HCEC 1CT (cell line): ENCODE measurements around the gene MTA3.
"Not testable (repeated sequence)": the region's sequence is repeated elsewhere in the genome, so short reads cannot be mapped to it uniquely, and the experiment has no call there.

ENCODE experiments used
- DNase-seq: peaks from one replicate; pipeline ENCODE4 v3.0.0-alpha.2; 2017

Gene MTA3

GRCh38 chr2:42568401-42569115 is at the start of gene MTA3:
Gene MTA3, plus strand, starts transcription at chr2:42568632. Its CDS starts 114 bp downstream, at chr2:42568746.
- DNase-seq, result peak; percentile 27

- no peak for DNase-seq
Measured at GRCh38 chr2:42519624-42520023, 48.8 kb upstream of the MTA3 start.

- no peak for DNase-seq
Measured at GRCh38 chr2:42522035-42522434, 46.4 kb upstream of the MTA3 start.

GRCh38 chr2:42523341-42523740 is 45.1 kb upstream of the MTA3 start:
- no peak for DNase-seq

GRCh38 chr2:42532397-42532796 is 36.0 kb upstream of the MTA3 start:
- no peak for DNase-seq

GRCh38 chr2:42537493-42537892 is 30.9 kb upstream of the MTA3 start:
- DNase-seq, result no peak

GRCh38 chr2:42542871-42543270 is 25.6 kb upstream of the MTA3 start:
- no peak for DNase-seq

- no peak for DNase-seq
Measured at GRCh38 chr2:42545023-42545721, 23.3 kb upstream of the MTA3 start.

GRCh38 chr2:42545841-42546390 is 22.5 kb upstream of the MTA3 start:
- DNase-seq, result no peak

GRCh38 chr2:42547014-42547413 is 21.4 kb upstream of the MTA3 start:
- no peak for DNase-seq

- DNase-seq, result no peak
Measured at GRCh38 chr2:42547446-42548295, 20.8 kb upstream of the MTA3 start.

GRCh38 chr2:42550870-42551269 is 17.6 kb upstream of the MTA3 start:
- no peak for DNase-seq

- no peak for DNase-seq
Measured at GRCh38 chr2:42554392-42554791, 14.0 kb upstream of the MTA3 start.

GRCh38 chr2:42556315-42556890 is 12.0 kb upstream of the MTA3 start:
- DNase-seq, result no peak

- DNase-seq, result no peak
Measured at GRCh38 chr2:42557306-42557705, 11.1 kb upstream of the MTA3 start.

- no peak for DNase-seq
Measured at GRCh38 chr2:42558827-42559226, 9.6 kb upstream of the MTA3 start.

- not testable (repeated sequence) for DNase-seq
Measured at GRCh38 chr2:42560133-42560532, 8.3 kb upstream of the MTA3 start.

GRCh38 chr2:42560899-42561298 is 7.5 kb upstream of the MTA3 start:
- no peak for DNase-seq

GRCh38 chr2:42562474-42563144 is 5.8 kb upstream of the MTA3 start:
- no peak for DNase-seq

- no peak for DNase-seq
Measured at GRCh38 chr2:42566025-42566424, 2.4 kb upstream of the MTA3 start.

- DNase-seq, result no peak
Measured at GRCh38 chr2:42566837-42567321, 1.6 kb upstream of the MTA3 start.

GRCh38 chr2:42567364-42567763 is 1.1 kb upstream of the MTA3 start:
- DNase-seq, result peak; percentile 14
